GM18508 (cell line): ENCODE measurements around the gene HIGD2A.
"Not testable (repeated sequence)": the region's sequence is repeated elsewhere in the genome, so short reads cannot be mapped to it uniquely, and the experiment has no call there.

Source experiments
- ATAC-seq: cut with Tn5 transposase; IDR thresholded peaks from one replicate; pipeline ENCODE4 v1.9.1; 2021; ENCODE audit warnings: moderate number of reproducible peaks; ENCODE audit not compliant: insufficient read depth, unreplicated experiment

Gene HIGD2A

DNA sequence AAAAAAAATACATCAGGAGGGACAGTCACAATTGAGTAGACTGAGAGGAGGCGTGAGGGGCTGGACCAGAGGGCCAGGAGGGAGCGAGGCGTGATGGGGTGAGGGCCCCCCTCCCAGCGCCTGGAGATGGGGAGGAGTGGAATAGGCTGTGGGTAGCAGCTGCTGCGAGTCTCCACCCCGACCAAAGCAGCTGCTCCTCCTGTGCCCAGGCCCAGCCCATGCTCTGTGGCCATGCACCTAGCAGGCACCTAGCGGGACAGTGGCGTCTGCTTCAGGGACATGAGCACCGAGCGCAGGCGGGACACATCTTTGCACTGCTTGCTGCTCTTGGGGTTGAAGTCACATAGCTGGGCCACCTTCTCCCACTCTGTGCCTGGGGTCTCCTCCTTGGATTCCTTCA lies 4.0 kb downstream of the HIGD2A start:
- ATAC-seq, result no peak

DNA sequence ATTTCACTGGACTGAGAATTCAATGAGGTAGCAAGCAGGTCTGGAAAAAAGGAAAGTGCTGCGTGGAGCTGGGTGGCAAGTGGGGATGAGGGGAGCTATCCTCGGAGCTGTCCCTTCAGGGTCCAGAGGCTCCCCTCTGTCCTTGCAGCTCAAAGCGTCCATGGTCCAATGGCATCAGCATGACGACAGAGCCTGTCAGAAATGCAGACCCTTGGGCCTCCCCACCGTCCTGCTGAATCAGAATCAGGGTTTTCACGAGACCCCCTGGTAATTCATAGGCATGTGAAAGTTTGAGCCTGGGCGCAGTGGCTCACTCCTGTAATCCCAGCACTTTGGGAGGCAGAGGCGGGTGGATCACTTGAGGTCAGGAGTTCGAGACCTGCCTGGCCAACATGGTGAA lies 5.5 kb downstream of the HIGD2A start:
- ATAC-seq, result no peak

DNA sequence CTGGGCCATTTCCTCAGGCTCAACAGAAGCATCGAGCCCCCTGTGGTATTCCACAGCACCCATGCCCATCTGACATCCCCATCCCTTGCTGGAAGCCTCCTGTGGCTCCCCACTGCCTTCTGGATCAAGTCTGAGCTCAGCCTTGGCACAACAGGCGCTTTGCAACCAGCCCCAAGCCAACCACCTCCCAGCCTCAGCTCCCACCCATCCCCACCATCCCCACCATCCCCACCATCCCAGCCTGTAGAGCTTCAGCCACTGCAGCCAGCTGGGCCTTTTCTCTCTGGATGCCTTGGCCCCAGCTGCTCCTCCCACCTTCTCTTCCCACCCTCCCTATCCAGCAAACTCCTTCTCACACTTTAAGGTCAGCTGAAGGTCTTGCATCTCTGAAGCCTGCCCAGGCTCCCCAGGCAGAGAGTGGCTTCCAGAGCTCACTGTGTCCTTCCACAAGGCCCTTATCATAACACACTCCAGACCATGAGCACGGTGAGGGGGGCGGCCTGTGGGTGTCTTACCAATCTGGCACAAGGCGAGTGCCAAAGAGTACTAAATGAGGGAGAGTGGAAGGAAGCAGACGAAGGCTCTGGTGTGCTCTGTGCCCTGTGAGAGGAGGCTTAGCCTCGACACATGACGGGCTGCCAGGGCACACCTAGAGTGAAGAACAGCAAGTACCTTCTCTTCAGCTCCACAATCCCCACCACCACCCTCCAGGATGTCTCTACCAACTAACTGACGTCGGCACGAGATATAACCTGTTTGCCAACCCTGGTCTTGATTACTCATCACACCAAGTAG lies 6.5 kb downstream of the HIGD2A start:
- no peak for ATAC-seq

DNA sequence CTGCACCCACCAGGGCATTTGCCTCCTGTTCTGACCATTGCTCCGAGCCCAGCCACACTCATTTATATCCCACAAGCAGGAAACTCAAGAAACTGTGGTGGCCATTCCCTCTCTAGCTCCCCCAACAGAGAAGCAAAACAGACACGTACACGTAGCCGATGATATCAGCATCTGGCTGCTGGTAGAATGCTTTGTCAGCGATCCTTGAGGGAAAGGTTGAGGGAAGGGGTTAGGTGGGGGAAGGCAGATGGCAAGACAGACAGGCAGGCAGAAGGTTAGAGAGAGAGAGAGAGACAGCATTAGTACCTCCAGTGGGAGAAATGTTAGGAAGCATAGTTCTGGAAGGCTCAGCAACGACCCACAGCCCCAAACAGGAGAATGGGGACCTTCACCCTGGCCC lies 7.8 kb downstream of the HIGD2A start:
- ATAC-seq, result no peak

DNA sequence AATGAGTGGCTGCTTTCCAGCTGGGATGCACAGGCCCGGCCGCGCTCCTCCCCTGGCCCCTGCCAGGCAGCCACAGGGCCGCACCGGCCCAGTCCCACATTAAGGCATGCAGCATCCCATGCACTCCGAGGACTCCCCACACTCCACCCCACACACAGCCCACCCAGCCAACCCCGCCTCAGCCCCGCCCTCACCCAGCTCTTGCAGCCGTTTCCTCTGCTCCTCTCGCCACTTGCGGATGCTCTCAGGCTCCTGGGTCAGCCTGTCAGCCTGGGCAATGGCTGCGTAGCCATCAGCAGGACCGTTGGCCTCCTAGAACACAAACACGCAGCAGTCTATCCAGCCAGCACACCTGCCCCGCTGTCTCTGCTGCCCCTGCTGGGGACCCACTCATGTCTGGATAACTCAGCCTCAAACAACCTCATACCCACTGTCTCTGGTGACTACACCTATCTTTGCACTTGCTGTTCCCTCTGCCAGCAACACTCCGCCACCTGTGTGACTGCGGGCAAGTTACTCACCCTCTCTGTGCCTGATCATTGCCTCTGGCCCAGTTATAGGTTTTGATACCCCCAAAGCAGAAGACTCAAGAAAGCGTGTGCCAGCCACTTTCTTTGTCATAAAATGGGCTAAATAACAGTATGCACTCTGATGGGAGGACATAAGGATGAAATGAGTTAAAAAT lies 9.3 kb downstream of the HIGD2A start:
- no peak for ATAC-seq

DNA sequence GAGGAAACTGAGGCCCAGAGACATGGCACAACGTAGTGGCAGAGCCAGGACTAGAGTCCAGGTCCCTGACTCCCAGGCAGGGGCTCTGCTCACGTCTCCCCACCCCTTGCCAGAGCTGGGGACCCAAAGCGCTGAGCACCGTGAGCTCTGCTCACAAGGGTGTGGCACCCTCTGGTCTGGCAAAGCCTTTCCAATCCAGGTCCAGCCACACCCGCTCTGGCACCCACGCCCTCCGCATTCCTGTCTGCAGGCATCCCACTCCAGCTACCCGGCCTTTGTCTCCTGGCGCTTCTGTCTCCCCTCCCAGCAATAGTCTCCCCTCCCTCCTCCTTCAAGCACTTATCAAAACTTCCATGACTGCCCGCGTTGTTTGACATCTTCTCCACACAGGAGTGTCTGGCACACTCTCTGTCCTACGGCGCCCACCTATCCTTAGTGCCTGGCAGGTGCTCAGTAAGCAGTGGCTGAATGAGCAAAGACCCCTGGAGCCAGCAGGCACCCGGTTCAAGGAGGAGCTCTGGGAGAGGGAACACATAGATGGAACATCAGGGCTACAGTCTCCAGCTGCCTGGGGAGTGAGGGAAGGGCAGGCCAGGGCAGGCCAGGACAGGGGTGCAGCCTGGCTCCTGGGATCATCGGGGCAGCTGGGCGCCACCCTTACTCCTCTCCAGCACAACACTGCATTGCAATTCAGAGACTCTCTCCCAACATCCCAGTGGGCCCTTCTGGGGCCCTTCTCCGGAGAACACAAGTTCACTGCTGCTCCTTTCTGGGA lies 12.0 kb downstream of the HIGD2A start:
- no peak for ATAC-seq

DNA sequence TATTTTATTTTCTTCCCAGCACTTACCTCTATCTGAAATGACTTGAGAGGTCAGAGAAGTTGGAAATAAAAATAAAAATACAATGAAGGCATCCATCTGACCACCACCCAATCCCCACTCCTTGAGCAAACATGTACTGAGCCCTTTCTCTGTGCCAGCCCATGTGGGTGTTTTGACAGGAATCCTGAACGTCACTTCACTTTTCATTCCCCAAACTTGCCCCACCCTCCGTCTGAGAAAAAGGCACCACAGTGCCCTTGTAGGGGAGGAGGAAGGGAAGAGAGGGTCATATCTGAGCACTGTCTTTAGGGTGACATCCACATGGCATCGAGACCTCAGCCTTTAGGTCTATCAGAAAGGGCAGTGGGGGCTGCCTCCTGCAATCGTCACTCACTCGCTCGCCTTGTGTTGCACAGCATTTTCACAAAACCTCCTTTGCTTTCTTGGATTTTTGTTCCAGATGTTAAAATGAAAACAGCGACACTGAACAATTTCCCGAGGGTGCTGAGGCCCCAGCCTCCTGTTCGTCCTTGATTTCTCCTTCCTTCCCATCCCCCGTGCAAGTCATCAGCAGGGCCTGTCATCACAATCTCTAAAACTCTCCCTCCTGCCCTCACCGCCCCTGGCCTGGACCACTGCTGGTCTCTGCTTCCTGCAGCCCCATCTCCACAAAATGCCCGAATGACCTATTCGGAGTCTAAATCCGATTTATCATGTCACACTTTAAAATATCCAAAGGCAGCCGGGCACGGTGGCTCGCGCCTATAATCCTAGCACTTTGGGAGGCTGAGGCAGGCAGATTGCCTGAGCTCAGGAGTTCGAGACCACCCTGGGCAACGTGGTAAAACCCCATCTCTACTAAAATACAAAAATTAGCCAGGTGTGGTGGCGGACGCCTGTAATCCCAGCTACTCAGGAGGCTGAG lies 13.0 kb downstream of the HIGD2A start:
- ATAC-seq, result no peak

DNA sequence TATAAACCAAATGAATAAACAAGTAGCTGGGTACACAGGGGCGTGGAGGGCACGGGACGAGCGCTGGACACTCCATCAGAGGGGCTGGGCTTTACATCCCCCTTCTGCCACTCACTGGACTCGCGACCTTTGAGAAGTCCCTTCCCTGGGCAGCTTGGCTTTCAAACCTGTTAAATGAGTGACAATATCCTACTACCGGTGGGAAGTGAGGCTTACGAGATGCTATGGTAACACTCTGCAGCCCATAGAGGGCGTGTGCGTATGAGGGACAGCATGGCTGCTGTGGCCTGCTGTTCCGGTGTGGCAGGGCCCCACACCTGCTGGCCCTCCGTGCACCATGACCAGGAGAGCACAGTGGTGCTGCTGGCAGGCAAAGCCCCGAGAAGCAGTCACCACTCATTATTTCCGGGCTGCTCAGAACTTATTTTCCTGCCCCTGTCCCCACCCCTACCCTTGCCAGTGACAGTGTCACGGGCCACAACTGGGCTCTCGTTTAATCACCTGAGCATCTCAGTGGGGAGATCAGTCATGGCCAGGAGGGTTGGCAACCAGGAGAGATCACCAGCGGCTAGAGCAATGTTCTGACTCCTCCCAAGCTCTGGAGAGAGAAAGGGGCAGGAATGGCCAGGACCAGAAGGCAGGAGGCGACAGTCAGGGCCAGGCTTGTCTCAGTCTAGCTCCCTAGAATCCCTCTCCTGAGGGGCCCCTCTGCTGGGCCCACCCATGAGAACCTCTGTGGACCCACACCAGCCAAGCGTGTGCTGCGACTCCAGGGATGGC lies 17.3 kb downstream of the HIGD2A start:
- no peak for ATAC-seq

DNA sequence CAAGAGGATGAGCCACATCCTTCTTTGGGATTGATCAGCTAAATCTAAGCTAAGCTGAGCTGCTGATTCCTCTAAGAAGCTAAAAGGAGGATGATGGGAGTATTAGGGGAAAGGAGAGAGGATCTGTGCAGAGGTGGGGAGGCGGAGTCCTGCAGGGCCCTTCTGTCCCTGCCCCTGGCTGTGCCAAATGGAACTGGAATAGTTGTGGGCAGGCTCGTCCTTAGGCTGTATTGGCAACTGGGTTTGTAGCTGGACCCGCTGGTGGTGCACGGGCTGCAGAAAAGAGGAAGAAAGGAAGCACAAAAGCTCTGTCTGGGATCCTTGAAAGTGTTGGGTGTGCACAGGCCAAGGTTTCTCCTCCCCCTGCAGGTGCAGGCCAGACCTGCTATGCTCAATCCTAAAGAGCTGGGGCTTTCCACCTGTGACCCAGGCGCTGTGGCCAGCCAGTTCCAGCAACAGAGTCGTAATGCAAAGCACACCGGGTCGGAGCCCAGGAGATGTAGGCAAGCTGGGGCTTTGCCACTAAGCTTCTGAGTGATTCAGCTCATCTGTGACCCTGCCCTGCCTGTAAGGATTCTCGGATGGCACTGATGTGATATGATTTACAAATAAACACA lies 18.0 kb downstream of the HIGD2A start:
- no peak for ATAC-seq

DNA sequence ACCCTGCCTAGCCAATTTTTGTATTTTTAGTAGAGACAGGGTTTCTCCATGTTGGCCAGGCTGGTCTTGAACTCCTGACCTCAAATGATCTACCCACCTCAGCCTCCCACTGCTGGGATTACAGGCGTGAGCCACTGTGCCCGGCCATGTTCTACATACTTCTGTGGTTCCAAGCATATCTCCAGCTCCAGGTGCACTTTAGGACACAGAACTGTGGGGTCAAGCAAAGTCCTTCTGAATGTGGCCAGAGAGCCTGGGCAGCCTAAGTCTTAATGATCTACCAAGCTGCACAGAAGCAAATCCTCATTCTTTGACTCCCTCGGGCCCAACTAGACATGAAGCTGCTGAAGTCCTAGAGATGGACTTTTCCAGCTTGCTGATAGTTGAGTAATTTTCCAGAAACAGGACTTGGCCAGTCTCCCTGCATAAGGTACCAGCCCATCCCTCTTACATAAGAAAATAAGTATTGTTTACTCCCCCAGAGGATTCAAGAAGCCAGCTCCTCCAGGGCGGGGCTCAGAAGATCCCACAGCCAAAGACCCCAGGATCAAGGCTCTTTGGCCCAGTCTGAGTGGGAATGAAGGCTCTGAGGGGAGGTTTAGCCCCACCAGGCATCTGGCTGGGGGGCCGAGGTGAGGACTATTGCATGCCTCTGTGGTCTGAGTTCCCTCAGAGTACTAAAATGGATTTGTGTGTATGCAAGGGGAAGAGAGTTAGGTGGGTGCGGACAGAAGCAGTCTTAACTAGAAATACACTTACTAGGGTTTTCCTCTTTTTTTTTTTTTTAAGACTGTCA lies 19.1 kb downstream of the HIGD2A start:
- no peak for ATAC-seq

DNA sequence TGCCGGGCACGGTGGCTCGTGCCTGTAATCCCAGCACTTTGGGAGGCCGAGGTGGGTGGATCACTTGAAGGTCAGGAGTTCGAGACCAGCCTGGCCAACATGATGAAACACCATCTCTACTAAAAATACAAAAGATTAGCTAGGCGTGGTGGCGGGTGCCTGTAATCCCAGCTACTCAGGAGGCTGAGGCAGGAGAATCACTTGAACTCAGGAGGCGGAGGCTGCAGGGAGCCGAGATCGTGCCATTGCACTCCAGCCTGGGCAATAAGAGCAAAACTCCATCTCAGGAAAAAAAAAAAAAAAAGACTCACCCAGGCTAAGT lies 19.7 kb downstream of the HIGD2A start:
- ATAC-seq, result not testable (repeated sequence)

DNA sequence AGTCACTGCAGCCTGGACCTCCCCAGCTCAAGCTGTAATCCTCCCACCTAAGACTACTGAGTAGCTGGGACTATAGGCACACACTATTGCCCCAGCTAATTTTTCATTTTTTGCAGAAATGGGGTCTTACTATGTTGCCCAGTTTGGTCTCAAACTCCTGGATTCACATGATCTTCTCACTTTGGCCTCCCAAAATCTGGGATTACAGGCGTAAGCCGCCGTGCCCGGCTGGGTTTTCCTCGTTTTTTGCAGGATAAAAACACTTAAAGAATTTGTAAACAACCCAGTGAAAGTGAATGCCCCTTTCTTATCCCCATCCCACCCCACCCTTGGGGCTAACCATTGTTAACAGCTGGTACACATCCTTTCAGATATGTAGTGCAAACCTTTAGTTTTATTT lies 20.0 kb downstream of the HIGD2A start:
- no peak for ATAC-seq

DNA sequence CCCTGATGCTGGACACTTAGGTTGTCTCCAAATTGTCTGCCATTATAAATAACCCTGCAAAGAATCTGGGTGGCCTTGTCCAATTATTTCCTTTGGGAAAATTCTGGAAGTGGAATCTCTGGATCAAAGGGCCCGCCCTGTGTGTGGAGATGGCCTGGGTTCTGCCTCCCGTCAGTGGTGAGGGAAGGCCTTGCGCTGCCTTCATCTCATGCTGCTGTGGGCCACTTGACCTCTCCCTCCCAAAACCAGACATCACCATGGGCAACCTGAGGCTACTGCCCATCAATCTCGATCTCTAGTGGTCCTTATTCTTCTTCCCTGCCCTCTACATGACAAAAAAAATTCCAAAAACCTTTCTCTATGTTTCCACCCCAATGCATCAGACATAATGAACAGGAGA lies 21.2 kb downstream of the HIGD2A start:
- ATAC-seq, result no peak

DNA sequence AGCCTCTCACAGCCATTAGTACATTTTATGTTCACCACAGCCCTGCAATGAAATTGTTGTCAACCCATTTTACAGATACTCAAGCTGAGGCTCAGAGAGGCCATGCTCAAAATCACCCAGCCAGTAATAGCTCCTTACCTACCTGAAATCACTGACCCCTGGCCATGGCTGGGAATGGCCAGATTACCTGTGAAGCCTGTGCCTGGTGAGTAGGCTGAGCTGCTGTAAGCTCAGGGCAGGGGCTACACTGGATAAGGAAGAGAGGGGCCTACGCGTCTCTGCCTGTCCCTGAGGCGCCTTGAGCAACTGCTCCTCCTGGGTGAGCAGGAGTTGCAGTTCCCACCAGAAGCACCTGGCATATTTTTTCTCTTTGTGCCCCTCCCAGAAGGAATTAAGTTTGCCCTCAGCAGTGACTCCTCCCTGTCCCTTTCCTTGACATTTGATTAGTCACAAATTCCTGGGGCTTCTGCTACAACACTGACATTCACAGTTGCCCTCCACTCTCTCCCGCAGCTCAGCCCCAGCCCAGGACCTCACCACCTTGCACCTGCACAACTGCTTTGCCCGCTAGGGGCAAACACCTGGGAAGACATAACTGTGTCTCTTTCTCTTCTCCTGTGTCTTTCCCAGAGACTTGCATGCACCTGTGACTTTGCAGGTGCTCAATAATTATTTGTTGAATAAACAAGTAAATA lies 22.1 kb downstream of the HIGD2A start:
- ATAC-seq, result no peak

DNA sequence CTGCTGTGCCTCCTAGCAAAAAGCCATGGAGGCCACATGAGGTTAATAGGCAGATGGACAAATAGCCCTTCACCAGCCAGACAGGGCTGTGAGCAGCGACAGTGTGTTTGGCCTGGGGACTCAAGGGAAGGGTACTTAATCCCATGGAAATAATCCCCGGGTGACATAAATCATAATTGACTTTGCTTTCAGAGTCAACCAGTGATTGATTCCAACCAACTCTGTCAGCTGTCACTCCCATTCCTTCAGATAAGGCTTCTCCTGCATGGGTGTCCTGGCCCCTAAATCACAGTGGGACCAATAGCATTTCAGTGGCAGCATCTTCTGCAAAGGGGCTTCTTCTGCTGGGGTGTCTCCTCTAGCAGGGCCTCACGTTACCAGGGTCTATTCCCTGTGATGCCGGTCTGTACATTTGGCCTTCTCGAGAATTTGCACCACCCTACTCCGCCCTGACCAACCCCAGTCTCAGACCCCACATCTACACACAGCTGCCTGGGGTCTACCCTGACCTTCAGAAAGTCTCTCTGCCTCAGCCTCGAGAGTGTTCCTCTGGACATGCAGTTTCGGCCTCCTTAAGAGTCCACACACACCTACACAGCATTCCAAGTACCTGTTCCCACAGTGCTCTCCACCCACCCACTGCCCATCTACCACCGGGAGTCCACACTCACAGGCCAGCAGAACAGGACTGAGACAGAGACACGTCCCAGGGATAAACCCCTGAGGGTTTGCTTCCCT lies 24.1 kb downstream of the HIGD2A start:
- no peak for ATAC-seq

DNA sequence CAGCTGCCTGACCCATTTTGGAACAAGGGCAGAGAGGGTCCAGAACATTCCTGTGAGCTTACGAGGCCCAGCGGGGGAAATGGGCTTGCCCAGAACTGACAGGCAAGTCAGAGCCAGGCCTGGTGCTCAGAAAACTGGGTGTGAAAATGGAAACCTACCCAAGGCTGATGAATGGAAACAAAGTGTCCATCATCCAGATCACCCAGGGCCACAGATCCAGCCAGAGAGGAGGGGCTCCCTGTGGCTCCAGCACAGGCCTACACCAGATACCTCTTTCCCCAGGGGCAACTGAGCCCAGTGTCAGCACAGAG lies 24.7 kb downstream of the HIGD2A start:
- no peak for ATAC-seq

DNA sequence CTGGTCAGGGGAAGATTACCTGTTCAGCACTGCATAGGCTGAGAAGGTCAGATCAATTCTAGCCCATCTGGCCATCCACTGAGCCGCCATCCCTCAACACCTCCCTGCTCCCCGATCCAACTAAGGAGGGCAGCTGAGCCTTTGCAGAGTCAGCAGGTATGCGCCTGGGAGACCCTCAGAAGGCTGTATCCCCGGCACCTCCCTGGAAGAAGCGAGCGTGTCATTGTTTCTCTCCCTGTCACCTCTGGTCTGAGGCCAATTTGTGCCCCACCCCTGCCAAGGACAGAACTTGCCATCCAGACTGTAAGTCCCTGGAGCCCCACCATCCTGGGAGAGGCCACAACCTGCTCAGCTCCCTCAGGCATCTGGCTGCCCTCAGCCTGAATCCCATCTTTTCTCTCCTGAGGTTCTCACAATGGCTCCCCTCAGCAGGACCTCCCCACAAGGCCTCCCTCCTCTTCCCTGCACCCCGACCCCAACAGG lies 25.2 kb downstream of the HIGD2A start:
- ATAC-seq, result no peak
